Hepatocyte (in vitro differentiated cells): ENCODE data around the gene FAM118A. TPM values are rescaled to one million over a fixed set of nuclear protein-coding genes. Genes with fewer than 3 reads are reported as not detected.

Source experiments
- DNase-seq: peaks from one replicate; pipeline ENCODE4 v3.0.0-alpha.2; 2016; ENCODE audit warnings: low spot score
- H2AFZ ChIP-seq: fragments of 200-600 bp; sonication (generic); 2 replicates; pipeline ENCODE4 v1.6.0; 2016; ENCODE audit warnings: antibody characterized with exemption, mild to moderate bottlenecking
- H3K27ac ChIP-seq: fragments of 200-600 bp; sonication (generic); 2 replicates; pipeline ENCODE4 v1.5.1; 2016; ENCODE audit warnings: mild to moderate bottlenecking
- H3K27me3 ChIP-seq: fragments of 200-600 bp; sonication (generic); 2 replicates; pipeline ENCODE4 v1.6.1; 2016
- H3K36me3 ChIP-seq: fragments of 200-600 bp; sonication (generic); replicated peaks from 2 replicates; pipeline ENCODE4 v1.5.1; 2016; ENCODE audit warnings: low read depth; ENCODE audit not compliant: insufficient read depth
- H3K4me1 ChIP-seq: fragments of 200-600 bp; sonication (generic); 2 replicates; pipeline ENCODE4 v1.5.1; 2016; ENCODE audit warnings: mild to moderate bottlenecking, moderate library complexity; ENCODE audit not compliant: insufficient read depth
- H3K4me2 ChIP-seq: fragments of 200-600 bp; sonication (generic); 2 replicates; pipeline ENCODE4 v1.6.0; 2016
- H3K4me3 ChIP-seq: fragments of 200-600 bp; sonication (generic); 2 replicates; pipeline ENCODE4 v1.5.1; 2016; ENCODE audit warnings: mild to moderate bottlenecking
- H3K79me2 ChIP-seq: fragments of 200-600 bp; sonication (generic); 2 replicates; pipeline ENCODE4 v1.6.0; 2017; ENCODE audit warnings: mild to moderate bottlenecking
- H3K9me2 ChIP-seq: fragments of 200-600 bp; sonication (generic); replicated peaks from 2 replicates; pipeline ENCODE4 v1.6.0; 2017; ENCODE audit warnings: mild to moderate bottlenecking; ENCODE audit not compliant: insufficient read depth
- H3K9me3 ChIP-seq: fragments of 200-600 bp; sonication (generic); 2 replicates; pipeline ENCODE4 v1.5.1; 2016; ENCODE audit warnings: low read depth, mild to moderate bottlenecking
- H4K20me1 ChIP-seq: fragments of 200-600 bp; sonication (generic); 2 replicates; pipeline ENCODE4 v1.6.0; 2016; ENCODE audit warnings: mild to moderate bottlenecking; ENCODE audit not compliant: insufficient read depth, poor library complexity, severe bottlenecking
- CTCF ChIP-seq: fragments of 200-600 bp; sonication (generic); IDR thresholded peaks from 2 replicates; pipeline ENCODE4 v1.5.1; 2016; ENCODE audit warnings: antibody characterized with exemption, mild to moderate bottlenecking; ENCODE audit not compliant: poor library complexity
- EZH2 ChIP-seq: fragments of 200-600 bp; sonication (generic); IDR thresholded peaks from 2 replicates; pipeline ENCODE4 v1.6.1; 2016; ENCODE audit warnings: antibody characterized with exemption, mild to moderate bottlenecking, borderline replicate concordance
- EZH2phosphoT487 ChIP-seq: fragments of 200-600 bp; sonication (generic); IDR thresholded peaks from one replicate; pipeline ENCODE4 v1.6.1; 2018; ENCODE audit warnings: antibody characterized with exemption, mild to moderate bottlenecking, low read depth, moderate library complexity; ENCODE audit not compliant: unreplicated experiment, severe bottlenecking
- WGBS: methylation state at CpG from one replicate; pipeline ENCODE4 v1.1.6; 2016; ENCODE audit warnings: low lambda C conversion rate; ENCODE audit errors: missing lambda C conversion rate; 5-methylcytosine and 5-hydroxymethylcytosine counted together
- polyA plus RNA-seq: library from polyadenylated mRNA; unstranded; fragments of >200 nt; fragmentation: Nextera tagmentation; extraction: Ambion mirVana; gene quantifications from 2 replicates; pipeline ENCODE4 v1.2.1, GENCODE V29; 2016
- total RNA-seq: library from RNA; depleted of rRNA; stranded (reverse); fragments of >200 nt; gene quantifications from 2 replicates; pipeline ENCODE4 v1.2.3, GENCODE V29; 2014

FAM118A gene
- total and polyA plus RNA-seq, 2 experiments from 2014 or later = 94.2 to 193 TPM

- 78% methylated on average over 3 of the region's 3 CpGs for WGBS
- no peak overlapping the region for H3K27ac ChIP-seq
- no peak overlapping the region for H3K4me3 ChIP-seq
- H3K9me2 ChIP-seq = no peaks in the 10 kb centered on the region
- TF ChIP-seq EZH2phosphoT487 = no peak
- H2AFZ ChIP-seq = no peak overlapping the region
- no peak for DNase-seq
- H3K27me3 ChIP-seq = no peaks in the 10 kb centered on the region
- no peaks in the 10 kb centered on the region for H3K4me1 ChIP-seq
- no peak overlapping the region for H3K4me2 ChIP-seq
- H3K9me3 ChIP-seq = no peaks in the 10 kb centered on the region
- no peaks in the 10 kb centered on the region for H3K36me3 ChIP-seq
- H3K79me2 ChIP-seq = no peaks in the 10 kb centered on the region
- H4K20me1 ChIP-seq = no peaks in the 10 kb centered on the region
These were observed 66.3 kb downstream of the FAM118A start for GRCh38 chr22:45376009-45376408.

- TF ChIP-seq EZH2phosphoT487 = no peak
- TF ChIP-seq EZH2 = no peak
- no peak for TF ChIP-seq CTCF
- Histone ChIP-seq H2AFZ (no peak overlapping the region), H4K20me1 (no peaks in the 10 kb centered on the region), H3K27ac (no peak overlapping the region), H3K4me1 (no peaks in the 10 kb centered on the region), H3K79me2 (no peaks in the 10 kb centered on the region), H3K36me3 (no peaks in the 10 kb centered on the region), H3K9me3 (no peaks in the 10 kb centered on the region), H3K4me2 (no peak overlapping the region), H3K27me3 (no peaks in the 10 kb centered on the region), H3K4me3 (no peak overlapping the region), H3K9me2 (no peaks in the 10 kb centered on the region)
- 85% methylated on average over 1 of the region's 1 CpG for WGBS
- no peak for DNase-seq
These were observed 67.0 kb downstream of the FAM118A start for GRCh38 chr22:45376703-45377102.

GRCh38 chr22:45381348-45381747 lies 71.6 kb downstream of the FAM118A start:
- H3K27me3 ChIP-seq = no peaks in the 10 kb centered on the region
- H3K4me3 ChIP-seq = no peak overlapping the region
- no peaks in the 10 kb centered on the region for H3K9me3 ChIP-seq
- no peaks in the 10 kb centered on the region for H4K20me1 ChIP-seq
- no peaks in the 10 kb centered on the region for H3K9me2 ChIP-seq
- H2AFZ ChIP-seq = no peak overlapping the region
- H3K4me2 ChIP-seq = no peak overlapping the region
- no peaks in the 10 kb centered on the region for H3K4me1 ChIP-seq
- H3K27ac ChIP-seq = no peak overlapping the region
- no peak for DNase-seq
- H3K36me3 ChIP-seq = no peaks in the 10 kb centered on the region
- WGBS = 97% methylated on average over 2 of the region's 2 CpGs
- H3K79me2 ChIP-seq = no peaks in the 10 kb centered on the region
- no peak for TF ChIP-seq CTCF
- no peak for TF ChIP-seq EZH2
- no peak for TF ChIP-seq EZH2phosphoT487

- Histone ChIP-seq H3K9me3 (no peaks in the 10 kb centered on the region), H3K36me3 (no peaks in the 10 kb centered on the region), H3K4me1 (no peaks in the 10 kb centered on the region), H3K4me3 (no peak overlapping the region), H4K20me1 (no peaks in the 10 kb centered on the region), H3K27ac (no peak overlapping the region), H3K9me2 (no peaks in the 10 kb centered on the region), H3K27me3 (no peaks in the 10 kb centered on the region), H2AFZ (no peak overlapping the region), H3K4me2 (no peak overlapping the region), H3K79me2 (no peaks in the 10 kb centered on the region)
- TF ChIP-seq EZH2phosphoT487 (no peak), EZH2 (no peak), CTCF (no peak)
- DNase-seq = no peak
- 85% methylated on average over 3 of the region's 3 CpGs for WGBS
These were observed 79.8 kb downstream of the FAM118A start for GRCh38 chr22:45389546-45389945.

Other genes with a start within 250 kb of the FAM118A start
- gene NUP50, start 146.0 kb upstream of the FAM118A start, total RNA-seq = 39.1 and 43.8 TPM in 2 replicates
- 15.3 and 16.0 TPM in 2 replicates for gene NUP50, start 146.0 kb upstream of the FAM118A start, polyA plus RNA-seq
- 30.9 and 62.9 TPM in 2 replicates for gene KIAA0930, start 69.0 kb upstream of the FAM118A start, total RNA-seq
- gene KIAA0930, start 69.0 kb upstream of the FAM118A start, polyA plus RNA-seq = 42.0 and 43.6 TPM in 2 replicates
- 14.4 and 14.9 TPM in 2 replicates for gene UPK3A, start 25.0 kb upstream of the FAM118A start, total RNA-seq
- gene UPK3A, start 25.0 kb upstream of the FAM118A start, polyA plus RNA-seq = 41.8 and 71.5 TPM in 2 replicates
- gene SMC1B, start 103.7 kb downstream of the FAM118A start, total RNA-seq = not detected in 2 replicates
- gene SMC1B, start 103.7 kb downstream of the FAM118A start, polyA plus RNA-seq = 0.10 TPM in 1 of 2 replicates, not detected in the other
- gene RIBC2, start 103.8 kb downstream of the FAM118A start, total RNA-seq = 0.48 and 0.50 TPM in 2 replicates
- gene RIBC2, start 103.8 kb downstream of the FAM118A start, polyA plus RNA-seq = 0.56 and 1.3 TPM in 2 replicates
- gene FBLN1, start 192.9 kb downstream of the FAM118A start, total RNA-seq = 185 and 201 TPM in 2 replicates
- gene FBLN1, start 192.9 kb downstream of the FAM118A start, polyA plus RNA-seq = 669 and 709 TPM in 2 replicates